GM12878 (cell line): Measurements from ENCODE around the gene PPDPF. TPM values are rescaled to one million over a fixed set of nuclear protein-coding genes. Genes with fewer than 3 reads are reported as not detected.

ENCODE experiments used
- ATAC-seq: fragments of 200-7000 bp; cut with Tn5 transposase; 3 replicates; pipeline ENCODE4 v1.9.1; 2020; ENCODE audit warnings: mild to moderate bottlenecking, moderate library complexity
- BruUV-seq: library from RNA; stranded (reverse); fragments of 400-500 nt; replicated peaks from 2 replicates; lab custom pipeline; 2021; lab: Mats Ljungman, UMichigan
- CTCF ChIA-PET: fragments of 300-600 bp; sonication (Branson Sonifier 250); formaldehyde crosslinking; extraction: SDS; loops from one replicate; lab custom pipeline; 2021; ENCODE audit warnings: inconsistent platforms; lab: Yijun Ruan, JAX
- POLR2A ChIA-PET: fragments of 350-600 bp; formaldehyde crosslinking; extraction: SDS; loops from one replicate; lab custom pipeline; 2021; ENCODE audit warnings: inconsistent platforms; lab: Charles Lee
- RAD21 ChIA-PET: fragments of 300-600 bp; sonication (Branson Sonifier 250); formaldehyde crosslinking; loops from one replicate; lab custom pipeline; 2023; ENCODE audit warnings: antibody characterized with exemption; ENCODE audit not compliant: unreplicated experiment; lab: Charles Lee
- SMC1A ChIA-PET: fragments of 300-600 bp; sonication (Branson Sonifier 250); formaldehyde crosslinking; loops from one replicate; lab custom pipeline; 2023; ENCODE audit not compliant: unreplicated experiment, uncharacterized antibody; lab: Charles Lee
- DNase-seq: peaks from one replicate; pipeline ENCODE4 v3.0.0-alpha.2; 2011; ENCODE audit warnings: low read depth, low spot score
- FAIRE-seq: peaks from 3 replicates; lab custom pipeline; 2011; peaks lifted over from hg19 to GRCh38; lab: Jason Lieb, UNC
- H2AFZ ChIP-seq: 2 replicates; pipeline ENCODE4 v1.6.0; 2011; ENCODE audit warnings: low read depth, low read length, control low read depth; ENCODE audit not compliant: control insufficient read depth
- H3K27ac ChIP-seq: 2 replicates; pipeline ENCODE4 v1.5.1; 2011; ENCODE audit warnings: control low read depth; ENCODE audit not compliant: control insufficient read depth, insufficient read depth
- H3K27me3 ChIP-seq, 2 experiments: replicated peaks in 1 of 2; 2 replicates each; pipeline versions ENCODE4 v1.6.0 to v1.6.1; 2011; ENCODE audit warnings: low read length in 1 of 2; ENCODE audit not compliant: control insufficient read depth in 2 of 2, insufficient read depth in 2 of 2
- H3K36me3 ChIP-seq, 2 experiments: 2 replicates each; pipeline ENCODE4 v1.5.1; 2011; ENCODE audit warnings: low read length in 1 of 2; ENCODE audit not compliant: control insufficient read depth in 2 of 2, insufficient read depth in 2 of 2
- H3K4me1 ChIP-seq: 2 replicates; pipeline ENCODE4 v1.6.1; 2011; ENCODE audit warnings: mild to moderate bottlenecking, low read length, moderate library complexity, mixed read lengths; ENCODE audit not compliant: control insufficient read depth, insufficient read depth
- H3K4me2 ChIP-seq: 2 replicates; pipeline ENCODE4 v1.6.0; 2011; ENCODE audit warnings: control low read depth; ENCODE audit not compliant: control insufficient read depth, insufficient read depth
- H3K4me3 ChIP-seq: fragments of 200-600 bp; sonication (generic); 2 replicates; pipeline ENCODE4 v1.5.1; 2016
- H3K79me2 ChIP-seq: 2 replicates; pipeline ENCODE4 v1.6.0; 2011; ENCODE audit warnings: low read length; ENCODE audit not compliant: control insufficient read depth, insufficient read depth
- H3K9ac ChIP-seq: 2 replicates; pipeline ENCODE4 v1.8.0; 2011; ENCODE audit warnings: low read length, control low read depth, mixed read lengths; ENCODE audit not compliant: control insufficient read depth, insufficient read depth
- H3K9me3 ChIP-seq: replicated peaks from 3 replicates; pipeline ENCODE4 v1.5.1; 2011; ENCODE audit warnings: mild to moderate bottlenecking, low read length; ENCODE audit not compliant: control insufficient read depth, insufficient read depth
- H4K20me1 ChIP-seq: 2 replicates; pipeline ENCODE4 v1.6.0; 2011; ENCODE audit not compliant: control insufficient read depth, insufficient read depth
- BHLHE40 ChIP-seq, 2 experiments: fragments of 450-650 bp in 1 of 2; IDR thresholded peaks; 2 replicates each; pipeline ENCODE4 v1.6.1; 2011 to 2017; ENCODE audit warnings: low read depth in 2 of 2, borderline replicate concordance in 1 of 2, improper control_type of control experiment in 1 of 2, low read length in 1 of 2, mild to moderate bottlenecking in 1 of 2
- CBX5 ChIP-seq: sonication (generic); IDR thresholded peaks from 2 replicates; pipeline ENCODE4 v1.6.1; 2016; ENCODE audit warnings: low read depth, moderate library complexity, mild to moderate bottlenecking, inconsistent platforms
- CHD1 ChIP-seq: IDR thresholded peaks from 2 replicates; pipeline ENCODE4 v1.6.1; 2012; ENCODE audit warnings: low read depth, low read length, improper control_type of control experiment
- CUX1 ChIP-seq: IDR thresholded peaks from 2 replicates; pipeline ENCODE4 v1.6.1; 2012; ENCODE audit warnings: improper control_type of control experiment, low read depth, low read length; ENCODE audit not compliant: insufficient replicate concordance
- DPF2 ChIP-seq: fragments of 450-650 bp; IDR thresholded peaks from 2 replicates; pipeline ENCODE4 v1.6.1; 2017; ENCODE audit warnings: mild to moderate bottlenecking
- GABPA ChIP-seq: IDR thresholded peaks from 2 replicates; pipeline ENCODE4 v1.6.1; 2014; ENCODE audit warnings: antibody characterized with exemption, low read depth, mild to moderate bottlenecking, inconsistent platforms
- JUNB ChIP-seq: IDR thresholded peaks from 2 replicates; pipeline ENCODE4 v1.6.1; 2016; ENCODE audit warnings: antibody characterized with exemption, mild to moderate bottlenecking
- MTA3 ChIP-seq: IDR thresholded peaks from 2 replicates; pipeline ENCODE4 v1.6.1; 2012; ENCODE audit warnings: low read length, inconsistent platforms, borderline replicate concordance
- NBN ChIP-seq: fragments of 450-650 bp; IDR thresholded peaks from 2 replicates; pipeline ENCODE4 v1.6.1; 2016
- RELB ChIP-seq: fragments of 450-650 bp; IDR thresholded peaks from 2 replicates; pipeline ENCODE4 v1.6.1; 2017; ENCODE audit warnings: low read depth, mild to moderate bottlenecking, moderate library complexity
- SIX5 ChIP-seq: IDR thresholded peaks from 2 replicates; pipeline ENCODE4 v1.6.1; 2011; ENCODE audit warnings: mild to moderate bottlenecking, low read depth, low read length, moderate library complexity; ENCODE audit not compliant: severe bottlenecking
- ZZZ3 ChIP-seq: IDR thresholded peaks from 2 replicates; pipeline ENCODE4 v1.6.1; 2011; ENCODE audit warnings: low read depth; ENCODE audit not compliant: control insufficient read depth, insufficient read length
- WGBS: methylation state at CpG from one replicate; pipeline ENCODE4 v1.1.6; 2016; ENCODE audit warnings: low lambda C conversion rate; ENCODE audit not compliant: insufficient replicate concordance, insufficient coverage; ENCODE audit errors: missing lambda C conversion rate; 5-methylcytosine and 5-hydroxymethylcytosine counted together
- in situ Hi-C: fragments of 300-500 bp; cut with MboI; formaldehyde crosslinking; loops from 9 replicates; pipeline ENCODE4 v1.14.3; 2018; ENCODE audit warnings: mixed read lengths
- intact Hi-C: fragments of 100-400 bp; cut with micrococcal nuclease; formaldehyde crosslinking; loops from one replicate; pipeline ENCODE4 v1.14.2; 2022; ENCODE audit not compliant: unreplicated experiment
- polyA plus RNA-seq, 11 experiments: library from polyadenylated mRNA; depleted of rRNA in 4 of 11; unstranded in 6 of 11; stranded (reverse) in 5 of 11; fragments of >200 nt; fragmentation: Nextera tagmentation in 4 of 11; fragmentation: Illumina TruSeq in 1 of 11; extraction: Ambion mirVana in 4 of 11; extraction: Trizol in 1 of 11; gene quantifications; 1 replicate in 1 of 11; 2 replicates in 10 of 11; pipeline versions ENCODE4 v1.2.1 to v1.2.3, GENCODE V29; 2011 to 2016; ENCODE audit warnings: inconsistent platforms in 2 of 11, missing spikeins in 2 of 11, low read depth in 1 of 11
- total RNA-seq, 4 experiments: library from RNA; depleted of rRNA in 3 of 4; stranded (reverse); fragments of >200 nt in 3 of 4; fragmentation: Illumina TruSeq in 1 of 4; extraction: Trizol in 1 of 4; gene quantifications; 2 replicates each; pipeline versions ENCODE4 v1.2.1 to v1.2.3, GENCODE V29; 2013 to 2021

The PPDPF gene
- total and polyA plus RNA-seq, 10 of the 15 experiments (the other 5 are each of a cell fraction or from before 2014, with no cell fraction given) = 0.32 to 154 (median 22.8) TPM

- Histone ChIP-seq H3K4me2 (peak overlapping the region; percentile 82; the same call in 1 of the 2 replicates), H3K4me3 (no peak overlapping the region), H4K20me1 (no peaks in the 10 kb centered on the region), H3K36me3 (no peaks in the 10 kb centered on the region), H3K9ac (no peak overlapping the region), H3K27me3 (no peaks in the 10 kb centered on the region), H3K27ac (no peak overlapping the region), H3K9me3 (no peaks in the 10 kb centered on the region; the same call in 2 of the 3 replicates), H3K4me1 (peaks cover 29% of the 10 kb centered on the region), H3K79me2 (peaks cover 3% of the 10 kb centered on the region; the same call in 1 of the 2 replicates), H2AFZ (no peak overlapping the region)
- SMC1A ChIA-PET = interaction anchor here (1.1 to 1.2 kb wide), 2 partner anchors 14 to 79 kb away, joined by 3 to 5 read pairs; no protein-coding TSS in a partner anchor
- DNase-seq (no peak), ATAC-seq (no peak), FAIRE-seq (no peak)
- POLR2A ChIA-PET = no interaction called here
- no peak for TF ChIP-seq ZZZ3
- no peak for TF ChIP-seq CUX1
- no peak for TF ChIP-seq JUNB
- no peak for TF ChIP-seq SIX5
- TF ChIP-seq CBX5 = no peak
- no peak for TF ChIP-seq GABPA
- TF ChIP-seq CHD1 = no peak
- no peak for TF ChIP-seq DPF2
- no peak for TF ChIP-seq MTA3
- TF ChIP-seq RELB = no peak
- no peak for TF ChIP-seq NBN
- no peak for TF ChIP-seq BHLHE40 (IDR thresholded peaks at IDR 0.05; ENCODE audit: borderline replicate concordance in 1 of 2, low read depth in 2 of 2, low read length in 1 of 2)
- RAD21 ChIA-PET = interaction anchor here (1.9 kb wide), 1 partner anchor 32 kb away, joined by 6 read pairs; the partner anchor contains the start of gene PTK6
- intact Hi-C loops = no loop called here
- 59% methylated on average over 36 of the region's 46 CpGs for WGBS
- in situ Hi-C loops = no loop called here
- no TSS peak for BruUV-seq
- CTCF ChIA-PET = interaction anchor here (2.3 kb wide), 1 partner anchor 32 kb away, joined by 5 read pairs; the partner anchor contains the start of gene PTK6
Measured at GRCh38 chr20:63568986-63569949, 48.7 kb downstream of the PPDPF start.
